Measurements from ENCODE around the gene IVNS1ABP.

GRCh38 chr1:185358957-185359356, 41.9 kb upstream of the IVNS1ABP start:
- TF ChIP-seq CTCF (IDR thresholded peaks at IDR 0.05 in 2 of 3, conservative IDR thresholded peaks at IDR 0.05 in 1 of 3; ENCODE audit: borderline replicate concordance in 1 of 3, insufficient read depth in 1 of 3, low read depth in 2 of 3, low read length in 2 of 3) (no peak), EZH2phosphoT487 (IDR thresholded peaks at IDR 0.05; ENCODE audit: borderline replicate concordance) (no peak), POLR2AphosphoS5 (IDR thresholded peaks at IDR 0.05; ENCODE audit: low read depth, low read length) (no peak), POLR2A (IDR thresholded peaks at IDR 0.05; ENCODE audit: borderline replicate concordance, extremely low read depth, insufficient read depth, insufficient read length) (no peak), TCF7L2 (IDR thresholded peaks at IDR 0.05; ENCODE audit: borderline replicate concordance, extremely low read depth, insufficient read depth, insufficient read length) (no peak), SIN3A (IDR thresholded peaks at IDR 0.05; ENCODE audit: low read depth) (no peak)
- TF ChIP-seq, protein P1, sequence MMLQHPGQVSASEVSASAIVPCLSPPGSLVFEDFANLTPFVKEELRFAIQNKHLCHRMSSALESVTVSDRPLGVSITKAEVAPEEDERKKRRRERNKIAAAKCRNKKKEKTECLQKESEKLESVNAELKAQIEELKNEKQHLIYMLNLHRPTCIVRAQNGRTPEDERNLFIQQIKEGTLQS (IDR thresholded peaks at IDR 0.05), result no peak

Measured in HCT116 (cell line).